Adipocyte (in vitro differentiated cells): ENCODE data around the gene HS6ST2.

Experiments used
- DNase-seq: peaks from one replicate; pipeline ENCODE4 v3.0.0-alpha.2; 2015; ENCODE audit warnings: low read depth
- H3K27me3 ChIP-seq: replicated peaks from 2 replicates; pipeline ENCODE4 v1.7.0; 2013; ENCODE audit warnings: mild to moderate bottlenecking, low read length, moderate library complexity; ENCODE audit not compliant: control insufficient read depth, insufficient read depth
- H3K36me3 ChIP-seq: 2 replicates; pipeline ENCODE4 v1.7.0; 2013; ENCODE audit warnings: low read length, mild to moderate bottlenecking, moderate library complexity; ENCODE audit not compliant: control insufficient read depth, insufficient read depth, severe bottlenecking
- H3K4me1 ChIP-seq: 2 replicates; pipeline ENCODE4 v1.7.0; 2013; ENCODE audit warnings: mild to moderate bottlenecking, low read length, moderate library complexity; ENCODE audit not compliant: control insufficient read depth, insufficient read depth
- H3K4me3 ChIP-seq: 2 replicates; pipeline ENCODE4 v1.7.0; 2013; ENCODE audit warnings: mild to moderate bottlenecking, low read length, moderate library complexity
- H3K9ac ChIP-seq: 2 replicates; pipeline ENCODE4 v1.7.0; 2013; ENCODE audit warnings: mild to moderate bottlenecking, low read length, moderate library complexity
- H3K9me3 ChIP-seq: 2 replicates; pipeline ENCODE4 v1.7.0; 2013; ENCODE audit warnings: mild to moderate bottlenecking, low read length, moderate library complexity; ENCODE audit not compliant: control insufficient read depth

Gene HS6ST2

GRCh38 chrX:132673331-132673730 lies 285.1 kb downstream of the HS6ST2 start:
- Histone ChIP-seq H3K4me3 (no peak overlapping the region), H3K36me3 (no peaks in the 10 kb centered on the region), H3K27me3 (peaks cover 13% of the 10 kb centered on the region), H3K9ac (no peak overlapping the region), H3K9me3 (peaks cover 4% of the 10 kb centered on the region), H3K4me1 (no peaks in the 10 kb centered on the region)
- DNase-seq = no peak

DNA sequence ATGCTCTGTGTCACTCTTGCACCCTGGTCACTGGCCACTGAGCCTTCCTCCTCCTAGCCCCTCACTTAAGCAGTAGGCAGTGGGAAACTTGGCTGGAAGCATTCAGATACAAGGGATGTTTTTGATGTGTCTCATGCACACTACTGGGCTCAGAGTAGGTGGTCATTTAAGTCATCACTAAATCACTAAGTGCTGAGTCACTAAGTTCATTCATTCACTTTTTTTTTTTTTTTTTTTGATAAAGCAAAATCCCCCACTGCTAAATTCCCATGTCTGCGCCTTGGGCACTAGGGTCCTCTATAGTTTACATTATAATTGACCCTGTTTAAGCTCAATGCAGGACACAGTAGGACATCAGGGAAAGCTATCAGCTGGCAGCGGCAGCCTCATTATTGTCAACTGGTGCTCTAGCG lies 287.2 kb downstream of the HS6ST2 start:
- H3K4me1 ChIP-seq = no peaks in the 10 kb centered on the region
- DNase-seq = no peak
- no peak overlapping the region for H3K9ac ChIP-seq
- peaks cover 24% of the 10 kb centered on the region for H3K27me3 ChIP-seq
- H3K4me3 ChIP-seq = no peak overlapping the region
- peaks cover 16% of the 10 kb centered on the region for H3K9me3 ChIP-seq
- H3K36me3 ChIP-seq = no peaks in the 10 kb centered on the region

DNA sequence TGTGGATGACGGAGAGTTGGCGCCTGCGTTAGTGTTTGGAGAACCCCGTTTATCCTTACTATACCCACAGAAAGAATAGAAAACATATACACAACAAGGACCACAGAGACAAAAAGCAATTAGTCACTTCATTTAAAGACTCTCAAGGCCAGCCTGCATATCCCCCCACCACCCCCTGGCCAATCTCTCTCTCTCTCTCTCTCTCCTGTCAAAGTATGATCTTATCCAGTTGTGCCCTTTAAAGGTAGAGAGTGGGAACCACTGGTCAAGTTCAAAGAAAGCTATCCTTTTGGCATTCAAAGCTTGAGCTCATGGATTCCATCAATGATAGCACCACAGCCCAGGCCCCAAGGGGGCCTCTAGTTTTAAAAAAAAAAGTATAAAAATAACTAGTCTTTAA lies 289.3 kb downstream of the HS6ST2 start:
- no peak overlapping the region for H3K9ac ChIP-seq
- H3K4me1 ChIP-seq = no peaks in the 10 kb centered on the region
- peaks cover 36% of the 10 kb centered on the region for H3K9me3 ChIP-seq
- H3K27me3 ChIP-seq = peaks cover 17% of the 10 kb centered on the region
- no peak overlapping the region for H3K4me3 ChIP-seq
- no peaks in the 10 kb centered on the region for H3K36me3 ChIP-seq
- no peak for DNase-seq

DNA sequence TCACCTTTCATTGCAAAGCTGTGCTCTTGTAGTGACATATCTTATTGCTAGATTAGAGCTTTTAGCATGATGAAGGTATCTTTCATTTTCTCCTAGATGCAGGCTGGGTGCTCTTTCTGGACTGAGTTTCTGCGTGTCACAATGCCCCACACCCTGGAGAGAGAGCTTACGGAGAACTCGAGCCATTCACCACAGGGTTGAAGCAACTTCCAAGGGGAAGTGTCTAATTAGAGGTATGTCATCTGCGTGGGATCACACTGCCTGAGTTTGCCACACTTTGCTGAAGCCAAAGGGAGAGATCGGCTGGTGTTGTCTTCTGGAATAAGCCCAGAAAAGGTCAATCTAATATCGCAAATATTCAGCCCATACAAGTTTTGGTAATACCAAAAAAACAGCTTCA lies 290.3 kb downstream of the HS6ST2 start:
- DNase-seq = no peak
- Histone ChIP-seq H3K9ac (no peak overlapping the region), H3K9me3 (peaks cover 44% of the 10 kb centered on the region), H3K4me1 (no peaks in the 10 kb centered on the region), H3K27me3 (peaks cover 17% of the 10 kb centered on the region), H3K36me3 (no peaks in the 10 kb centered on the region), H3K4me3 (no peak overlapping the region)

DNA sequence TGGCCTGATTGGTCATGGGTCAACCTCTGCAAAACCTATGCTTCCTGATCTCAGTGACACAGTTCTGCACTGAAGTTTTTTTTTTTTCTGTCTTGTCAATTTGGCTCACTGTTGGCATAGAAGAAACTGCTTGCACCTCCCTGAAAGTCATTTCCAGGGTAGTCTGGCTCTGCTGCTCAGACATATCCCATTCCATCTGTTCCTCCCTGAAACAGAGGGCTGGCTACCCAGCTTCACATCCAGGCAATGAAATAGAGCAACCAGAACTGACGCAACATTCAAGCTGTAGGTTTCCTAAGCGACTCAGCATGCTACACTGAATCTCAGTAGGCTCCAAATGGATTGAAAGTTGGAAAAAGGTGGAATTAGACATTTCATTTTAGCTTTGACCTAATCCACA lies 292.8 kb downstream of the HS6ST2 start:
- Histone ChIP-seq H3K4me1 (no peaks in the 10 kb centered on the region), H3K4me3 (no peak overlapping the region), H3K27me3 (peaks cover 27% of the 10 kb centered on the region), H3K9me3 (peaks cover 60% of the 10 kb centered on the region), H3K9ac (no peak overlapping the region), H3K36me3 (no peaks in the 10 kb centered on the region)
- no peak for DNase-seq

DNA sequence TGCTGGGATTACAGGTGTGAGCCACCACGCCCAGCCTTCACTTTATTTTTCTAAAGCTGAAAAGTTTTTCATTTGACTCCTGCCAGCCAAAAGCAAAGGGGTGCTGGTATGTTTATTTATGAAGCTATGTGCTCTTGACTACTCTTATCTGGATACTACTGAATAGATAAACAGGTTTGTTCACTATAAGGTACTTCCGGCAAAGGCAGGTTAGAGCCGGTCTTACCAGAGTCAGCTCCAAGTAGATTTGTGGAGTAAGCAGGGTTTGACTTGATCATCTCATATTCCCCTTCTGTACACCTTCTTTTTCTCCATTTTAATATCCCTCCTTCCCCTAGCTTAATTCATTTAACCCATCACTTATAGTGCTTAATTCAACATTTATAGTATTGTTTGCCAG lies 294.2 kb downstream of the HS6ST2 start:
- Histone ChIP-seq H3K9ac (no peak overlapping the region), H3K9me3 (peaks cover 63% of the 10 kb centered on the region), H3K4me3 (no peak overlapping the region), H3K4me1 (no peaks in the 10 kb centered on the region), H3K27me3 (peaks cover 26% of the 10 kb centered on the region), H3K36me3 (no peaks in the 10 kb centered on the region)
- no peak for DNase-seq

GRCh38 chrX:132662844-132663243 lies 295.6 kb downstream of the HS6ST2 start:
- Histone ChIP-seq H3K36me3 (no peaks in the 10 kb centered on the region), H3K4me3 (no peak overlapping the region), H3K9me3 (peaks cover 63% of the 10 kb centered on the region), H3K4me1 (no peaks in the 10 kb centered on the region), H3K9ac (no peak overlapping the region), H3K27me3 (peaks cover 23% of the 10 kb centered on the region)
- no peak for DNase-seq

DNA sequence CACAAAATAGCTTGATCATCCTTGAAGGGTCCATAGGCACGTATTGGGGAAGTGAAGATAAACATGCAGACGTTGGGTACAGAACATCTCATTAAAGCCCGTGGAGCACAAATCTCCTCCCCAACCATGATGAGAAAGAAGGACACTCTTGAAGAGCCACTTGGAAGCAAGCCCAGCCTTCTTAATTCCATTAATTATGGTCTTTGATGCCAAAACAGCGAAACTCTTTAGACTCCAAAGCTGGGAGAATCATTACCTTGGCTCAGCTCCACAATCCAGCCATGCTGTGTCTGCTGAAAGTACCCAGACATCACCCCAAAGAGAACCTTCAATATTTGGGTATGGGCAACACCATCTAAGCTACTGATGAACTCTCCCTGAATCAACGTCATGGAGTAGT lies 300.6 kb downstream of the HS6ST2 start:
- Histone ChIP-seq H3K36me3 (no peaks in the 10 kb centered on the region), H3K4me3 (no peak overlapping the region), H3K4me1 (no peaks in the 10 kb centered on the region), H3K27me3 (peaks cover 39% of the 10 kb centered on the region), H3K9ac (no peak overlapping the region), H3K9me3 (peaks cover 21% of the 10 kb centered on the region)
- no peak for DNase-seq

DNA sequence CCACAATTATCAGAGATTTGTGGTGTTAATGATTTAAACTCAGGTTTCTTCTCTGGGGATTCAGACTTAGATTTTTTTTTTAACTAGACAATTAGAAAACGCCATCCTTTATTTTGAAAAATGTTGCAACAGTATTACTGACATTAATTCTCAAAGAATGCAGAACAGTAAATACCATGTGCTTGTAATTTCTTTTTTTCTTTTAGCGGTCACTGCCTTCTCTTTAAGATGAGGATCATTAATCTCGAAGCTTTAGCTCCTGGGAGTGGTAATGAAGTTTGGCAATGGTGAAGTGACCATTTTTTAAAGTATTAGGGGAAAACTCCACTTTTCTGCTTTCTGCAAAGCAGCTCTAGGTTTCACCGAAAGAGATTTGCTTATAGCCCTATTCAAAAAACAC lies 305.6 kb downstream of the HS6ST2 start:
- no peak overlapping the region for H3K4me3 ChIP-seq

DNA sequence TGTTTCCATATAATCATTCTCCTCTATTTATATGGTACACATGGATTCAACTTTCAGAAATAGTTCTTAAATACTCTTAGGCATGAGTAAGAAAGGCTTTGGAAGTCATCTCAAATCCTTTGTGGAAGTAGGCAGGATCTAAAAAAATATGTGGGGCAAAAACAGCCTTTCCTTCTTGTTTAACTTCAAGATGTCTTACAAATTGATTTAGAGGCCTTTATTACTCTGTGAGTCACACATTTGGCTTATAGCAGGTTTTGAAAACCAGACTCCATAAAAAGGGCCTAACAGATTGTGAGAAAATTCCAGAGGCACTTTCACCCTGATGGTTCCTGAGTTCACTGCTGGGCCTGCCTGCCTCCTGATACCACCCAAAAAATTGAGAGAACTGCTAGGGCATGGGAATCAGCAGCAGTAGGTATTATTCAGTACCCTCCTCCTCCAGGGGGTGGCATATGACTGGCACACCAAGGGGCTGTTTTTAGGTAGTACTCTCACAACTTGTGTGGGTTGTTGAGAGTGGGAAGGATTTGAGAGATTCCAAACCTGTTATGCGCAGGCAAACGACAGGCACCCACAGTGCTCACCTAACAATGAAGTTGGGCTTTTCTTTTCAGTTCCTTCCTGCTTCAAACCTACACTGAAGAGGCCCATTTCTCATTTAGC lies 306.9 kb downstream of the HS6ST2 start:
- Histone ChIP-seq H3K9ac (no peak overlapping the region), H3K27me3 (peaks cover 30% of the 10 kb centered on the region), H3K36me3 (no peaks in the 10 kb centered on the region), H3K4me1 (peaks cover 20% of the 10 kb centered on the region), H3K4me3 (no peak overlapping the region), H3K9me3 (no peaks in the 10 kb centered on the region)
- DNase-seq = no peak

More for the DNA sequence above, 305.6 kb downstream of the HS6ST2 start:
- peaks cover 20% of the 10 kb centered on the region for H3K4me1 ChIP-seq
- DNase-seq = no peak
- no peaks in the 10 kb centered on the region for H3K9me3 ChIP-seq
- peaks cover 26% of the 10 kb centered on the region for H3K27me3 ChIP-seq
- H3K9ac ChIP-seq = no peak overlapping the region
- H3K36me3 ChIP-seq = no peaks in the 10 kb centered on the region

GRCh38 chrX:132648895-132649294 lies 309.5 kb downstream of the HS6ST2 start:
- peak; percentile 44 for DNase-seq
- H3K4me3 ChIP-seq = no peak overlapping the region
- peaks cover 25% of the 10 kb centered on the region for H3K4me1 ChIP-seq

DNA sequence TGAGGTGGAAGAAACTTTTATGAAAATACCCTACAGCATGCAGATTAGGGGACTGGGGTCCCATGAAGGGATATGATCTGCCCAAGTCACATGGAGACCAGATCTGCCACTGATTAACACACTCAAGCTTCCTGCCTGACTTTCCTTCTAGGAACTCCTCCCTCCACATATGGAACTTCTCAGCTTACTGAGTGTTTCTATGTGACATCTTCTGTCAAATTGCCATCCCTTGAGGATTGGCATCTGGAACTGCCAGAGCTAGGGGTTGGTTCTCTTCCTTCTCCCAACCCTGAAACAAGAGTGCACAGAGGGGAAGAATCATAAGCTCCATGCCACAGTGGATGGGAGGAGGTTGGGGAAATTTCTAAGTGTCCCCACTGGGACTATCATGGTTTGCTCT lies 319.0 kb downstream of the HS6ST2 start:
- Histone ChIP-seq H3K27me3 (peaks cover 50% of the 10 kb centered on the region), H3K9me3 (no peaks in the 10 kb centered on the region), H3K36me3 (no peaks in the 10 kb centered on the region), H3K9ac (no peak overlapping the region), H3K4me1 (peaks cover 9% of the 10 kb centered on the region), H3K4me3 (no peak overlapping the region)
- DNase-seq = no peak

More at GRCh38 chrX:132648895-132649294, 309.5 kb downstream of the HS6ST2 start:
- H3K9ac ChIP-seq = no peak overlapping the region
- no peaks in the 10 kb centered on the region for H3K36me3 ChIP-seq
- no peaks in the 10 kb centered on the region for H3K9me3 ChIP-seq
- peaks cover 33% of the 10 kb centered on the region for H3K27me3 ChIP-seq
